ENCODE results near the gene SDS. TPM values are rescaled to one million over a fixed set of nuclear protein-coding genes. Genes with fewer than 3 reads are reported as not detected.

SDS gene
- total RNA-seq, 4 donors from 2014 or later, result 0.63 TPM; not detected in 3

DNA sequence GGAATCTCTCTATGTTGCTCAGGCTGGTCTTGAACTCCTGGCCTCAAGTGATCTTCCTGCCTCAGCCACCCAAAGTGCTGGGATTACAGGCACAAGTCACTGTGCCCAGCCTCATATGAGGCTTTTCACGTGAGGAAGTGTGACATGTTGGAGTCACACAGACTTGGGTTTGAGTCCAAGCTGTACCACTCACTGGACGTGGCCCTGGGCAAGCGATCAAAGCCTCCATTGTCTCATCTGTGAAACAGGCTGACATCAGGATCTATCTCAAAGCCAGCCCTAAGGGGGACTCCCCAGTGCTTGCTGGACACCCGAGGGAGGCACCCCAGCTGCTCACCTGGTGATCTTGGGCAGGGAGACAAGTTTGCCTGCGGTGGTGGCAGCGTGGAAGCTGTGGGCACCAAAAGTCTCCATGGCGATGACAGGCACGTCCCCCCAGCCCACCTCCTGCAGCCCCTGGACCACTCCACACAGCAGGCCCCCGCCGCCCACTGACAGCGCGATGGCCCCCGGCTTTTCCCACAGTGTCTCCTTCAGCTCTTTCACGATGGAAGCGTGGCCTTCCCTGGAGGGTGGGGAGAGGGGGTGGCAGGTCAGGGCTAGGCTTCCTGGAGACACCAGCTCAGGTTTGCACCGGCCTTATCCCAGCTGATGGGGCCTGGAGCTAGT lies 6.7 kb downstream of the SDS start:
- WGBS, 2 donors, result 60 to 68% methylated on average over 7 to 16 of the region's 16 CpGs

DNA sequence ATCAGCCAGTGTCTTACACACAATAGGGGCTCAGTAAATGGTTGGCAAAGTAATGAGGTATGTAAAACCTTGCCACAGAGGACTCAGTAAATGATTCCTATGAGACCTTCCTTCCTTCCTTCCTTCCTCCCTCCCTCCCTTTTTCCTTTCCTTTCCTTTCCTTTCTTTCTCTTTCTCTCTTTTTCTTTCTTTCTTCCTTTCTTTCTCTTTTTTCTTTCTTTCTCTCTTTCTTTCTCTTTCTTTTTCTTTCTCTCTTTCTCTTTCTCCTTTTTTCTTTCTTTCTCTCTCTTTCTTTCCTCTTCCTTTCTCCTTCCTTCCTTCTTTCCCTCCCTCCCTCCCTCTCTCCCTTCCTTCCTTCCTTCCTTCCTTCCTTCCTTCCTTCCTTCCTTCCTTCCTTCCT lies 7.5 kb downstream of the SDS start:
- intact Hi-C loops (cut with DNase I; ENCODE audit: low total_unique reads), result no loop called here
- H3K4me3 ChIP-seq (ENCODE audit: low read depth, poor library complexity, severe bottlenecking), result no peak overlapping the region
- no peak for DNase-seq (ENCODE audit: low spot score in 2 of 2)
- TF ChIP-seq POLR2A (IDR thresholded peaks at IDR 0.05), result no peak
- TF ChIP-seq, protein P1, sequence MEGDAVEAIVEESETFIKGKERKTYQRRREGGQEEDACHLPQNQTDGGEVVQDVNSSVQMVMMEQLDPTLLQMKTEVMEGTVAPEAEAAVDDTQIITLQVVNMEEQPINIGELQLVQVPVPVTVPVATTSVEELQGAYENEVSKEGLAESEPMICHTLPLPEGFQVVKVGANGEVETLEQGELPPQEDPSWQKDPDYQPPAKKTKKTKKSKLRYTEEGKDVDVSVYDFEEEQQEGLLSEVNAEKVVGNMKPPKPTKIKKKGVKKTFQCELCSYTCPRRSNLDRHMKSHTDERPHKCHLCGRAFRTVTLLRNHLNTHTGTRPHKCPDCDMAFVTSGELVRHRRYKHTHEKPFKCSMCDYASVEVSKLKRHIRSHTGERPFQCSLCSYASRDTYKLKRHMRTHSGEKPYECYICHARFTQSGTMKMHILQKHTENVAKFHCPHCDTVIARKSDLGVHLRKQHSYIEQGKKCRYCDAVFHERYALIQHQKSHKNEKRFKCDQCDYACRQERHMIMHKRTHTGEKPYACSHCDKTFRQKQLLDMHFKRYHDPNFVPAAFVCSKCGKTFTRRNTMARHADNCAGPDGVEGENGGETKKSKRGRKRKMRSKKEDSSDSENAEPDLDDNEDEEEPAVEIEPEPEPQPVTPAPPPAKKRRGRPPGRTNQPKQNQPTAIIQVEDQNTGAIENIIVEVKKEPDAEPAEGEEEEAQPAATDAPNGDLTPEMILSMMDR (IDR thresholded peaks at IDR 0.05), result no peak

More for the DNA sequence above, 6.7 kb downstream of the SDS start:
- TF ChIP-seq, protein P1 (IDR thresholded peaks at IDR 0.05), result no peak
- no peak for TF ChIP-seq POLR2A (IDR thresholded peaks at IDR 0.05)
- no peak overlapping the region for H3K4me3 ChIP-seq (ENCODE audit: low read depth, poor library complexity, severe bottlenecking)
- intact Hi-C loops (cut with DNase I; ENCODE audit: low total_unique reads), result no loop called here
- no peak for DNase-seq (ENCODE audit: low spot score in 2 of 2)

DNA sequence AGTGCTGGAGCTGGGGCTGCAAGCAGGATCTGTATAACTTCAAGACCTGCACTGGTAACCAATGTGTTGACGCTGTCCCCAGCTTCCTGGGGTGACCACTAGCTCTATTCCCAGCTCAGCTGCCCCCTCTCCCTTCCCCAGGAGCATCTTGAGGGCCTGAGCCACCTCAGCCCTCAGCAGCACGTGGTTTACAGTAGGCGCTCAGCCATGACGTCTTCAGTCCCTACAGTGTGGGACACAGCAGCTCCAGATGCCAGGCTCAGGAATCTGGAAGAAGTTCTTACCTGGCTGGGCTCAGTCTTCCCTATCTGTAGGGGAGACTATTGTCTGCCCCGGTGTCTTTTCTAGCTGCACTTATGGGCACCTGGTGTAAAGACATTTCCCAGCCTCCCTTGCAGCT lies 8.6 kb downstream of the SDS start:
- WGBS, 2 donors, result 82 to 83% methylated on average over 5 of the region's 5 CpGs
- intact Hi-C loops (cut with DNase I; ENCODE audit: low total_unique reads), result no loop called here
- TF ChIP-seq, protein P1 (IDR thresholded peaks at IDR 0.05), result no peak
- no peak for TF ChIP-seq POLR2A (IDR thresholded peaks at IDR 0.05)
- H3K4me3 ChIP-seq (ENCODE audit: low read depth, poor library complexity, severe bottlenecking), result no peak overlapping the region
- no peak for DNase-seq (ENCODE audit: low spot score in 2 of 2)

DNA sequence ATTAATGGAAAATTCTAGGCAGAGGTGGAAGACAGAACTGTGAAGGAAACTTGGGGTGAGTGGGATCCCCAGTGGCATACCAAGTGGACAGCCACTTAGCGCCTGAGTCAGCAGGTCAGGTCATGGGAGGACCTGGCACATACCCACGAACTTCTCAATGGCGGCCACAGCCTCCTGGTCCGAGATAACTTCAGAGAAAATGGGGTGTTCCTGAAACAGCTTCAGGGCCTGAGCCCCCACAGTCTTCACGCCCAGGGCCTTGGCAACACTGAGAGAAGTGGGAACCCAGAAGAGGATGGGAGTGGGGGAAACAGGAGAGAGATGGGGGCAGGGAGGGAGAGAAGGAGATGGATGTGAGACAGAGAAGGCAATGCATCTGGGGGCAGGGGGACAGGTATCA lies 9.9 kb downstream of the SDS start:
- no peak for DNase-seq (ENCODE audit: low spot score in 2 of 2)
- H3K4me3 ChIP-seq (ENCODE audit: low read depth, poor library complexity, severe bottlenecking), result no peak overlapping the region
- no peak for TF ChIP-seq POLR2A (IDR thresholded peaks at IDR 0.05)
- TF ChIP-seq, protein P1 (IDR thresholded peaks at IDR 0.05), result no peak
- intact Hi-C loops (cut with DNase I; ENCODE audit: low total_unique reads), result no loop called here
- WGBS, 2 donors, result 85 to 90% methylated on average over 5 of the region's 5 CpGs

DNA sequence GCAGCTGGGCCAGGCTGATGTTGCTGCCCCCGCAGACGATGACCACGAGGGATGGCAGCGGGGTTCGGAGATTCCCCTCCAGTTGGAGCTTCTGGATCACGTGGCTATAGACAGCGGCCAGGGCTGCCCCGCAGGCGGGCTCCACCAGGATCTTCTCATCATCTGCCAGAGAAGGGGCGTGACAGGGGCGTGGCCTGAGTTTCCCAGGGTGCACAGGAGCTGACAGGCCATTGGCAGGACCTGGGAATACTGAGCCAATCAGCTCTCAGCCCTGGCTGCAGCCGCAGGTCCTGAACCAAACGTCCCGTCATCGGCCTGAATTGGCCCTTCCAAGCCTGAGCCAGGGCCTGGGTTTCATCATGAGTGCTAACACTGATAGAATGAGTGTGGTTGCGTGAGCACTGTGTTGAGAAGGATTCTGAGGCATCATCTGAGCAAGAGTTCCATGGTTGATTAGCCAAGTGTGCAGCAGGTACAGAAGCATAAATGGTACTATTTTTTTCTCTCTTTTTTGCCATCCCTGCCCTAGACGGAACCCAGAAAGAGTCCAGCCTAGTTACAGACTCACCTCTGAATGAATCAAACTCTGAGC lies 10.6 kb downstream of the SDS start:
- H3K4me3 ChIP-seq (ENCODE audit: low read depth, poor library complexity, severe bottlenecking), result no peak overlapping the region
- 60 to 83% methylated on average over 14 to 17 of the region's 17 CpGs for WGBS, 2 donors
- TF ChIP-seq, protein P1 (IDR thresholded peaks at IDR 0.05), result no peak
- TF ChIP-seq POLR2A (IDR thresholded peaks at IDR 0.05), result no peak
- DNase-seq (ENCODE audit: low spot score in 2 of 2), result no peak
- intact Hi-C loops (cut with DNase I; ENCODE audit: low total_unique reads), result no loop called here
